AG04449 (cell line): Measurements from ENCODE around the gene MTX1.

Experiments used
- CTCF ChIA-PET: fragments of 350-600 bp; formaldehyde crosslinking; extraction: SDS; loops from one replicate; lab custom pipeline; 2021; ENCODE audit warnings: antibody characterized with exemption; lab: Yijun Ruan, JAX
- POLR2A ChIA-PET: fragments of 400-600, 350-600 bp; formaldehyde crosslinking; extraction: SDS; loops from one replicate; lab custom pipeline; 2020; ENCODE audit warnings: antibody characterized with exemption, inconsistent platforms; lab: Yijun Ruan, JAX
- DNase-seq: peaks from one replicate; pipeline ENCODE4 v3.0.0-alpha.2; 2010; ENCODE audit warnings: low read depth, low spot score
- H3K4me3 ChIP-seq: 2 replicates; pipeline ENCODE4 v1.5.1; 2011; ENCODE audit warnings: low read depth, mild to moderate bottlenecking, control low read depth, low read length
- CTCF ChIP-seq: IDR thresholded peaks from one replicate; pipeline ENCODE4 v1.5.1; 2011; ENCODE audit warnings: mild to moderate bottlenecking, moderate library complexity, low read length, control low read depth, inconsistent platforms; ENCODE audit not compliant: insufficient read depth; ENCODE audit errors: missing control alignments

MTX1 gene

GRCh38 chr1:155174324-155175280 lies 33.9 kb upstream of the MTX1 start:
- DNase-seq: no peak
- ChIA-PET CTCF (interaction anchor here (0.6 to 14.6 kb wide), 31 partner anchors 8 to 477 kb away, joined by 3 to 457 read pairs (median 6); partner anchors contain the start of genes MTX1, RUSC1, SLC50A1 and THBS3), POLR2A (interaction anchor here (1.3 kb wide), 1 partner anchor 20 kb away, joined by 9 read pairs; no protein-coding TSS in a partner anchor)
- H3K4me3 ChIP-seq: peak overlapping the region; percentile 98
- TF ChIP-seq CTCF: no peak

DNA sequence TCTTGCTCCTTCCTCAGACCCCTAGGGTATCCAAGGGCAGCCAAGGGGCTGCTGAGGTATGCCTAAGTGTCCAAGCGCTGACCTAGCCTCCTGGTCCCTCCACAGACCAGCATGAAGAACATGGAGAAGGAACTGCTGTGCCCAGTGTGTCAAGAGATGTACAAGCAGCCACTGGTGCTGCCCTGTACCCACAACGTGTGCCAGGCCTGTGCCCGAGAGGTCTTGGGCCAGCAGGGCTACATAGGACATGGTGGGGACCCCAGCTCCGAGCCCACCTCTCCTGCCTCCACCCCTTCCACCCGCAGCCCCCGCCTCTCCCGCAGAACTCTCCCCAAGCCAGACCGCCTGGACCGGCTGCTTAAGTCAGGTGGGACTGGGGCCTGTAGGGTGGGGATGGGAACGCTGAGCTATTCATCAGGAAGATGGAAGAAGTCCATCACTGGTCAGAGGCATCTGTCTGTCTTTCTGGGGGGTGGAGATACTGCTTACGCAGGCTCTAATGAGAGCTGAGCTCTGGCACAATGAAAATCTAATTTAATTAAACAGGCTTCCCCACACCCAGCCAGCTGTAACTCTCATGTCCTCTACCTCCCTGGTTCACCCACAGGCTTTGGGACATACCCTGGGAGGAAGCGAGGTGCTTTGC lies 33.1 kb upstream of the MTX1 start:
- DNase-seq: no peak
- no peak for TF ChIP-seq CTCF
- POLR2A ChIA-PET: interaction anchor here (1.3 kb wide), 1 partner anchor 19 kb away, joined by 9 read pairs; no protein-coding TSS in a partner anchor
- CTCF ChIA-PET: interaction anchor here (0.8 to 14.6 kb wide), 26 partner anchors 9 to 476 kb away, joined by 3 to 457 read pairs (median 6); partner anchors contain the start of genes MTX1, RUSC1, SLC50A1 and THBS3
- H3K4me3 ChIP-seq: peak overlapping the region; percentile 98

GRCh38 chr1:155175927-155176371 lies 32.5 kb upstream of the MTX1 start:
- CTCF ChIA-PET: interaction anchor here (0.8 to 14.6 kb wide), 19 partner anchors 9 to 475 kb away, joined by 3 to 457 read pairs (median 6); partner anchors contain the start of genes MTX1, RUSC1, SLC50A1 and THBS3
- TF ChIP-seq CTCF: peak; percentile 18
- POLR2A ChIA-PET: no interaction called here
- H3K4me3 ChIP-seq: no peak overlapping the region; the same call in 1 of the 2 replicates
- DNase-seq: no peak

DNA sequence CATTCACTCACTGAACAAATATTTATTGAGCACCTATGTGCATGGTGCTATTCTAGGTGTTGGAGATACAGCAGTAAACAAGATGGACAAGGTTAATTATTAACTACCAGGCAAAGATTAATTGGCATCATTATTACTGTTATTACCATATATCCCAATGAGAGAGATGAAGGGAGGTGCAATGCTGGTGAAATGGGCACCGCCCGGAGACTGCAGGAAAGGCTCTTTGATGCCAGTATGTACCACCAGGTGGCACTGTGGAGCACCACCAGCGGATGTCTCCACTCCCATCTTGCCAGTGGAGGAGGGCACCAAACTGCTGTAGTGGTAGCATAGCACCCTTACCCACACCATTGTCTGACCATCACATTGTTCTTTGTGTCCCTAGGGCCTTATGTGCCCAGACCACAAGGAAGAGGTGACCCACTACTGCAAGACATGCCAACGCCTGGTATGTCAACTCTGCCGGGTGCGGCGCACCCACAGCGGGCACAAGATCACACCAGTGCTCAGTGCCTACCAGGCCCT lies 31.9 kb upstream of the MTX1 start:
- ChIA-PET POLR2A (no interaction called here), CTCF (interaction anchor here (0.8 to 14.6 kb wide), 17 partner anchors 9 to 472 kb away, joined by 3 to 457 read pairs (median 9); partner anchors contain the start of genes MTX1 and THBS3)
- no peak overlapping the region for H3K4me3 ChIP-seq
- DNase-seq: no peak
- TF ChIP-seq CTCF: peak; percentile 89

DNA sequence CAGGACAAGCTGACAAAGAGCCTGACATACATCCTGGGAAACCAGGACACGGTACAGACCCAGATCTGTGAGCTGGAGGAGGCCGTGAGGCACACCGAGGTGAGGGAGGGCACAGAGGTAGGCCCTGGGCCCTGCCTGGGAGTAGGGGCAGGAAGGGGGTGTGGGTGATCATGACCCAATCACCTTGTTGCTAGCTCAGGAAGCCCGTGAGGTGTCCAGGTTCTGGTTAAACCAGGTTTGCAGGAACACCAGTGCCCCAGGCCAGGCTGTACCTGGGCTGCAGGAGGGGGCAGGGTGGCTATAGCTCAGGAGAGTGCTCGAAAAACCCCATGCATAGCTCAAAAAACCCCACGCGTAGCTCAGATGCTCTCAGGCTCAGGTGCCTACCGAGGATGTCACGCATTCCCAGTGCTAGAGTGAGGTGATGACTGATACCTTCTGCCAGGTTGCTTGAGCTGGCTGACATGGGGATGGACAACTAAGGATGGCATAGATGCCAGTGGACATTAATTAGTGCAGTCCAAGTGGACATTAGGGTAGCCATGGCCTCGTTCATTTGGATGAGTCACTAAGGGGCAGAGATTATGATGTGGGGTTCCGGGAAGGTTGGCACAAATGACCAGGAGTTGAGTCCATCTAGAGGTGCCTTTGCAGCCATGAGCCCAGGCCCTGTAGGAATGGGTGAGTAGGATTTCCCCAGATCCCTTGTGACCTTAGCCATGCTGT lies 31.1 kb upstream of the MTX1 start:
- no peak overlapping the region for H3K4me3 ChIP-seq
- ChIA-PET CTCF (interaction anchor here (0.7 to 3.9 kb wide), 15 partner anchors 8 to 471 kb away, joined by 3 to 54 read pairs (median 4); partner anchors contain the start of gene THBS3), POLR2A (no interaction called here)
- DNase-seq: no peak
- no peak for TF ChIP-seq CTCF
